GM19193 (cell line): ENCODE measurements around the gene PLK3.

Experiments used
- POLR2A ChIP-seq: IDR thresholded peaks from 4 replicates; pipeline ENCODE4 v1.6.1; 2011; ENCODE audit not compliant: insufficient read depth, insufficient read length; ENCODE audit errors: extremely low read depth

PLK3 gene

GRCh38 chr1:44799770-44800584 lies at the start of gene PLK3:
TSS of gene PLK3 (plus strand) at chr1:44800377. CDS start at chr1:44800464, 87 bp downstream.
- TF ChIP-seq POLR2A = peak; percentile 96

GRCh38 chr1:44757420-44757819 lies 42.8 kb upstream of the PLK3 start:
- TF ChIP-seq POLR2A = peak; percentile 38

GRCh38 chr1:44759077-44759476 lies 41.1 kb upstream of the PLK3 start:
- TF ChIP-seq POLR2A = no peak

GRCh38 chr1:44760876-44761275 lies 39.3 kb upstream of the PLK3 start:
- no peak for TF ChIP-seq POLR2A

GRCh38 chr1:44775078-44775929 lies 24.9 kb upstream of the PLK3 start, which contains the start of gene RPS8:
TSS of gene RPS8 (plus strand) at chr1:44775540. CDS start at chr1:44775597, 57 bp downstream.
- peak; percentile 99 for TF ChIP-seq POLR2A

GRCh38 chr1:44775930-44776729 lies 24.0 kb upstream of the PLK3 start:
- no peak for TF ChIP-seq POLR2A

- TF ChIP-seq POLR2A = no peak
Observed at GRCh38 chr1:44776730-44777068, 23.5 kb upstream of the PLK3 start.

- no peak for TF ChIP-seq POLR2A
Observed at GRCh38 chr1:44777547-44777946, 22.6 kb upstream of the PLK3 start.

GRCh38 chr1:44777969-44778635 lies 22.1 kb upstream of the PLK3 start:
- no peak for TF ChIP-seq POLR2A

- TF ChIP-seq POLR2A = no peak
Observed at GRCh38 chr1:44778705-44779576, 21.2 kb upstream of the PLK3 start.

GRCh38 chr1:44780583-44781121 lies 19.5 kb upstream of the PLK3 start:
- no peak for TF ChIP-seq POLR2A

GRCh38 chr1:44783697-44784093 lies 16.5 kb upstream of the PLK3 start:
- TF ChIP-seq POLR2A = no peak
